Testis (tissue), 2 donors: ENCODE data around the gene CBLN3.

ENCODE experiments used
- POLR2A ChIP-seq: fragments of 450-650 bp; IDR thresholded peaks from one replicate; pipeline ENCODE4 v1.6.1; 2017; ENCODE audit warnings: antibody characterized with exemption, mild to moderate bottlenecking, moderate library complexity
- TF ChIP-seq, protein P1 (sequence below), 3 experiments: fragments of 450-650 bp in 2 of 3; fragments of 200-600 bp in 1 of 3; sonication (generic) in 1 of 3; IDR thresholded peaks; one replicate each; pipeline ENCODE4 v1.5.1; 2016 to 2019; ENCODE audit warnings: antibody characterized with exemption in 3 of 3, mild to moderate bottlenecking in 2 of 3, moderate library complexity in 1 of 3

DNA sequence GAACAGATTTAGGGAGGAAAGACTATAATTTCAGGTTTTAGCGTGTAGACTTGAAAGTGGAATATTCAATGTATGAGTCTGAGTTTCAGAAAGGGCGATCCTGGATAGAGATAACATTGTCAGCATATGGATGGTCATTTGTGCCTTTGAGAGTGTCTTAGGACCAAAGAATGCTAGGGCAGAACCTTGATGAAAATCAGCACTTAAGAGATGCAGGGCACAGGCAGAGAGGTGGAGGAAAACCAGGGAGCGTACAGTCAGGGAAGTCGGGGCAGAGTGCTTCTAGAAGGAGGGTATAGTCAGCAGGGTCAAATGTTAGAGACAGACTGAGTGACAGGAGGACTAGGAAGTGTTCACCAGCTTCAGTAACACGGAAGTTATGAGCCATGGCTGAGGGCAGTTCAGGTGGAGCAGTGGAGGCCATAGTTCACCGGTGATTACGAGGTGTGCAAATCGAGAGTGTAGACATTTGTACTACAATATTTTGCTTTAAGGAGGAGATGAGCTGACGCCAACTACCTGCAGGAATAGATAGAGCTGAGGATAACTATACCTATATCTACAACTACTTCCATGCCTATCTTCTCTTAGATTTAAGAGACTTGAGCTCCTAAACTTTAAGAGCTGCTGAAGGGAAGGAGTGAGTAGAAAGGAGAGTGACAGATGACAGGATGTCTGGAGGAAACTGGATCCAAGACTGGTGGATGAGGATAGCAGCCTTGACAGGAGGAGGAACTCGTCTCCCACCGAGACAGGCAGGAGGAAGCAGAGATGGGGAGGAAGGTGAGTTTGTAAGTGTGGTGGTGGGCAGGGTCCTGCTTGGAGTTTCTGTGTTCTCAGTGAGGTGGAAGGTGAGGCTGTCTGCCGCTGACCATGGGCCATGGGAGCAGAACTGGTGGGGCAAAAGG lies 6.5 kb downstream of the CBLN3 start:
- TF ChIP-seq, protein P1, sequence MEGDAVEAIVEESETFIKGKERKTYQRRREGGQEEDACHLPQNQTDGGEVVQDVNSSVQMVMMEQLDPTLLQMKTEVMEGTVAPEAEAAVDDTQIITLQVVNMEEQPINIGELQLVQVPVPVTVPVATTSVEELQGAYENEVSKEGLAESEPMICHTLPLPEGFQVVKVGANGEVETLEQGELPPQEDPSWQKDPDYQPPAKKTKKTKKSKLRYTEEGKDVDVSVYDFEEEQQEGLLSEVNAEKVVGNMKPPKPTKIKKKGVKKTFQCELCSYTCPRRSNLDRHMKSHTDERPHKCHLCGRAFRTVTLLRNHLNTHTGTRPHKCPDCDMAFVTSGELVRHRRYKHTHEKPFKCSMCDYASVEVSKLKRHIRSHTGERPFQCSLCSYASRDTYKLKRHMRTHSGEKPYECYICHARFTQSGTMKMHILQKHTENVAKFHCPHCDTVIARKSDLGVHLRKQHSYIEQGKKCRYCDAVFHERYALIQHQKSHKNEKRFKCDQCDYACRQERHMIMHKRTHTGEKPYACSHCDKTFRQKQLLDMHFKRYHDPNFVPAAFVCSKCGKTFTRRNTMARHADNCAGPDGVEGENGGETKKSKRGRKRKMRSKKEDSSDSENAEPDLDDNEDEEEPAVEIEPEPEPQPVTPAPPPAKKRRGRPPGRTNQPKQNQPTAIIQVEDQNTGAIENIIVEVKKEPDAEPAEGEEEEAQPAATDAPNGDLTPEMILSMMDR (IDR thresholded peaks at IDR 0.05), result no peak
- no peak for TF ChIP-seq POLR2A
